ENCODE data around the gene TM4SF18. TPM values are rescaled to one million over a fixed set of nuclear protein-coding genes. Genes with fewer than 3 reads are reported as not detected.

TM4SF18 gene
- total and polyA plus RNA-seq, 2 experiments from 2014 or later = 1.6 to 2.0 TPM

- no peak overlapping the region for H3K27ac ChIP-seq (ENCODE audit: low read depth)
- ATAC-seq (no peak), DNase-seq (ENCODE audit: low spot score) (no peak)
- TF ChIP-seq EZH2phosphoT487 (IDR thresholded peaks at IDR 0.05; ENCODE audit: unreplicated experiment) (no peak), CTCF (conservative IDR thresholded peaks at IDR 0.05; ENCODE audit: low read depth in 2 of 2) (no peak), EZH2 (IDR thresholded peaks at IDR 0.05; ENCODE audit: low read depth, unreplicated experiment) (no peak)
- H3K4me1 ChIP-seq (ENCODE audit: insufficient read depth) = peaks cover 8% of the 10 kb centered on the region; the same call in 1 of the 2 replicates
- no peaks in the 10 kb centered on the region for H3K9me2 ChIP-seq (ENCODE audit: insufficient read depth)
- no peaks in the 10 kb centered on the region for H3F3A ChIP-seq (replicated peaks; ENCODE audit: low read depth)
- H3K36me3 ChIP-seq (ENCODE audit: insufficient read depth) = no peaks in the 10 kb centered on the region
- no peaks in the 10 kb centered on the region for H3K79me2 ChIP-seq (replicated peaks; ENCODE audit: insufficient read depth)
- Mint-ChIP-seq H3K4me1 (peaks cover 22% of the 10 kb centered on the region), H3K36me3 (ENCODE audit: low read depth) (no peaks in the 10 kb centered on the region), H3K27ac (0 out of 2 replicates have a peak overlapping the region, but pooled peaks have one; percentile 2), H3K4me3 (no peak overlapping the region), H3K27me3 (ENCODE audit: insufficient read depth, low read depth, poor library complexity) (no peaks in the 10 kb centered on the region), H3K9me3 (no peaks in the 10 kb centered on the region)
- no peak overlapping the region for H3K4me3 ChIP-seq
- H4K20me1 ChIP-seq (replicated peaks; ENCODE audit: insufficient read depth) = no peaks in the 10 kb centered on the region
- H2AFZ ChIP-seq = peak overlapping the region; percentile 28; the same call in 1 of the 2 replicates
- no peak overlapping the region for H3K4me2 ChIP-seq
- no peaks in the 10 kb centered on the region for H3K27me3 ChIP-seq (ENCODE audit: insufficient read depth)
Measured at GRCh38 chr3:149271669-149272068, 61.8 kb downstream of the TM4SF18 start.

- Mint-ChIP-seq H3K9me3 (no peaks in the 10 kb centered on the region), H3K27me3 (ENCODE audit: insufficient read depth, low read depth, poor library complexity) (no peaks in the 10 kb centered on the region), H3K4me1 (peaks cover 19% of the 10 kb centered on the region; the same call in 2 of the 3 replicates), H3K36me3 (ENCODE audit: low read depth) (no peaks in the 10 kb centered on the region), H3K27ac (no peak overlapping the region), H3K4me3 (no peak overlapping the region)
- ATAC-seq = no peak
- Histone ChIP-seq H3K4me2 (no peak overlapping the region), H3K27me3 (ENCODE audit: insufficient read depth) (no peaks in the 10 kb centered on the region), H2AFZ (no peak overlapping the region), H3K9me2 (ENCODE audit: insufficient read depth) (0 out of 2 replicates have a peak, but pooled peaks cover 3% of the 10 kb centered on the region), H4K20me1 (replicated peaks; ENCODE audit: insufficient read depth) (no peaks in the 10 kb centered on the region), H3K27ac (ENCODE audit: low read depth) (no peak overlapping the region), H3K79me2 (replicated peaks; ENCODE audit: insufficient read depth) (no peaks in the 10 kb centered on the region), H3K4me1 (ENCODE audit: insufficient read depth) (peaks cover 8% of the 10 kb centered on the region; the same call in 1 of the 2 replicates), H3K4me3 (no peak overlapping the region), H3F3A (replicated peaks; ENCODE audit: low read depth) (no peaks in the 10 kb centered on the region), H3K36me3 (ENCODE audit: insufficient read depth) (no peaks in the 10 kb centered on the region)
- DNase-seq (ENCODE audit: low spot score) = no peak
- TF ChIP-seq ETS1 (IDR thresholded peaks at IDR 0.05) = no peak
- no peak for TF ChIP-seq JUNB (IDR thresholded peaks at IDR 0.05; ENCODE audit: unreplicated experiment)
- no peak for TF ChIP-seq CREB1 (CRISPR knock-in tag; IDR thresholded peaks at IDR 0.05; ENCODE audit: low read depth)
- no peak for TF ChIP-seq STAT1 (IDR thresholded peaks at IDR 0.05; ENCODE audit: unreplicated experiment)
- TF ChIP-seq POLR2AphosphoS5 (IDR thresholded peaks at IDR 0.05; ENCODE audit: low read depth) = no peak
- no peak for TF ChIP-seq ZNF331 (CRISPR knock-in tag; IDR thresholded peaks at IDR 0.05; ENCODE audit: low read depth)
- TF ChIP-seq CTCF (conservative IDR thresholded peaks at IDR 0.05; ENCODE audit: low read depth in 2 of 2) = no peak
- TF ChIP-seq ZNF114 (CRISPR knock-in tag; IDR thresholded peaks at IDR 0.05) = no peak
- no peak for TF ChIP-seq REST (IDR thresholded peaks at IDR 0.05; ENCODE audit: unreplicated experiment)
- TF ChIP-seq NANOG (IDR thresholded peaks at IDR 0.05; ENCODE audit: borderline replicate concordance) = no peak
- TF ChIP-seq EZH2 (IDR thresholded peaks at IDR 0.05; ENCODE audit: low read depth, unreplicated experiment) = no peak
Measured at GRCh38 chr3:149270180-149270579, 63.3 kb downstream of the TM4SF18 start.
